ENCODE measurements around the gene KIAA1191.

DNA sequence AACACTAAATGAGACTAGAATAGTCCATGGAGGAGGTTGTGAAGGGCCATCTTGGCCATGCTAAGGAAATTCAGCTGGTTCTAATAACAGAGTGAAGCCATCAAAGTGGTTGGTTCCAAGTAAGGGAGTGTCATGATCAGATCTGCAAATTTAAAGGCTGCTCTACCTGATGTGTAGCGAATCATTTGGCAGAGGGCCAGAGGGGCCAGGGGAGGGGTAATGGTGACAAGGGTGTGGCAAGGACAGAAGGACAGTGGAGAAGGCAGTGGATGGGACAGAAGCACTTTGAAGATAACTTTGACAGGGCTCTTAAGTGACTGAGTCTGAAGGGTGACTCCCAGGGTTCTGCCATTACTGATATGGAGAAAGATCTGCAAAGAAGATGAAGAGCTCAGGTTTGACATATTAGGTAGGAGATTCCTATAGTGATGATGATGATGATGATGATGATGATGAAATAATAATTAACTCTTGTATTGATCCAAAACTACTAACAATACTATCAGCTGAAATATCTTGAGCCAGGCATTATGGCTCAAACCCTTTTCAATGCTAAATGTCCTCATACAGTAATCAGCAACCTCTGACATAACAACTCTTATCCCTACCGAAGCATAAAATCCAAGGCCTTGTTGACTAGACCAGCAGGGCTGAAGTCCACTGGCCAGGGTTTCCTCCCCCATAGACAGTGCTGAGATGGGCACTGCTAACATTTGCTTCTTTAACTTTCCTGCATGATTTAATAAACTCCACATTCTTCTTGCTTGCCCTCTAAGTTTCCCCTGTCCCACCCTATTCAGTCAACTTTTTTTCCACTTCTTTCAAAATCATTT is 20.0 kb downstream of the KIAA1191 start:
- TF ChIP-seq TEAD4 (IDR thresholded peaks at IDR 0.05; ENCODE audit: low read depth, low read length): no peak
- no peak for TF ChIP-seq SAP30 (IDR thresholded peaks at IDR 0.05; ENCODE audit: insufficient read depth, insufficient replicate concordance, low read length)
- no peak for TF ChIP-seq CEBPB (IDR thresholded peaks at IDR 0.05; ENCODE audit: low read depth, low read length)
- TF ChIP-seq, protein P1, sequence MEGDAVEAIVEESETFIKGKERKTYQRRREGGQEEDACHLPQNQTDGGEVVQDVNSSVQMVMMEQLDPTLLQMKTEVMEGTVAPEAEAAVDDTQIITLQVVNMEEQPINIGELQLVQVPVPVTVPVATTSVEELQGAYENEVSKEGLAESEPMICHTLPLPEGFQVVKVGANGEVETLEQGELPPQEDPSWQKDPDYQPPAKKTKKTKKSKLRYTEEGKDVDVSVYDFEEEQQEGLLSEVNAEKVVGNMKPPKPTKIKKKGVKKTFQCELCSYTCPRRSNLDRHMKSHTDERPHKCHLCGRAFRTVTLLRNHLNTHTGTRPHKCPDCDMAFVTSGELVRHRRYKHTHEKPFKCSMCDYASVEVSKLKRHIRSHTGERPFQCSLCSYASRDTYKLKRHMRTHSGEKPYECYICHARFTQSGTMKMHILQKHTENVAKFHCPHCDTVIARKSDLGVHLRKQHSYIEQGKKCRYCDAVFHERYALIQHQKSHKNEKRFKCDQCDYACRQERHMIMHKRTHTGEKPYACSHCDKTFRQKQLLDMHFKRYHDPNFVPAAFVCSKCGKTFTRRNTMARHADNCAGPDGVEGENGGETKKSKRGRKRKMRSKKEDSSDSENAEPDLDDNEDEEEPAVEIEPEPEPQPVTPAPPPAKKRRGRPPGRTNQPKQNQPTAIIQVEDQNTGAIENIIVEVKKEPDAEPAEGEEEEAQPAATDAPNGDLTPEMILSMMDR (IDR thresholded peaks at IDR 0.05; ENCODE audit: control extremely low read depth in 1 of 3, insufficient read depth in 1 of 3, low read depth in 1 of 3, low read length in 3 of 3): no peak
- TF ChIP-seq RAD21 (IDR thresholded peaks at IDR 0.05 in 1 of 2, conservative IDR thresholded peaks at IDR 0.05 in 1 of 2; ENCODE audit: low read depth in 2 of 2, low read length in 2 of 2): no peak
